Measurements from ENCODE around the gene NECAB2. TPM values are rescaled to one million over a fixed set of nuclear protein-coding genes. Genes with fewer than 3 reads are reported as not detected.

The NECAB2 gene
- total RNA-seq, 4 donors from 2014 or later: not detected

DNA sequence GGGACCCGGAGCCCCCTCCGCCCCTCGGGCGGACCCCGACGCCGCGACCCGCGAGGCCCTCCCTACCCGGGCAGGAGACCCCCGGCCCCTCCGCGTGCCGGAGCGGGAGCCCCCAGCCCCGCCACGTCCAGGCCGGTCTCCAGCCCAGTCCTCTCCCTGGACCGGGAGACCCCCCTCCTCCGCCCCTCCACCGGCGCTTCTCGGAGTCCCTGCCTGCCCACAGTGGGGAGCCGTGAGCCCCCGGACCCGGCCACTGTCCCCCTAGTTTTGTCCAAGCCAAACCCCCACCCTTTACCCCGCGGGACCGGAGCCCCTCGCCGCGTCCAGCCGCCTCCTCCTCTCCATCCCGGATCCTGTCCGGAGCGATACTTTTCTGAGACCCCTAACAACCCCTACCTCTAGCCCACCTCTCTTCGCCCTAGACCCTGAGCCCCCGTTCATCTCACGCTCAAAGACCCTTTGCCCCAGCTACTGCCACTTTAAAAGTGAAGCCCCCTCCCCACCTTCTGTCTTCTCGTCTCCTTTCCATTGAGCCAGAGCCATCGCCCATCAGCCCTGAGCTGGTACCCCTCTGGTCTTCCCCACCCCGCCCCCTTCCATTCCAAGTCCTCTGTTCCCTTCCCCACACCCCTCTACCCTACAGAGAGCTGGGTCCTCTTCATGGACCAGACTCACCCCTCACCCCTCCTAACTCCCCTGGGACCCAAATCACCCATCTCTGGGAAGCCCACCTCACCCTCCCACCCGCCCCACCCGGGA, 1.0 kb downstream of the NECAB2 start:
- H3K4me1 ChIP-seq: no peaks in the 10 kb centered on the region
- intact Hi-C loops (cut with DNase I; ENCODE audit: low total_unique reads) (loop anchor here (5.0 kb wide), 1 partner anchor 218 kb away; the partner anchor contains the start of gene TAF1C), in situ Hi-C loops (cut with MboI; ENCODE audit: low sequenced_read_pairs in 4 of 4) (loop anchor here (10.0 to 25.0 kb wide), 6 partner anchors 93 to 518 kb away; partner anchors contain the start of genes ADAD2 (in 1 of the 4), HSBP1 (in 1 of the 4) and TAF1C (in 1 of the 4))
- H3K4me3 ChIP-seq: no peak overlapping the region
- TF ChIP-seq CTCF (IDR thresholded peaks at IDR 0.05 in 4 of 5, conservative IDR thresholded peaks at IDR 0.05 in 1 of 5) (no peak), POLR2A (IDR thresholded peaks at IDR 0.05) (no peak)
- peaks cover 0 to 7% (median 0%) of the 10 kb centered on the region in 3 donors for H3K27me3 ChIP-seq
- peaks cover 0 to 22% of the 10 kb centered on the region in 2 donors for H3K36me3 ChIP-seq
- DNase-seq (no peak), ATAC-seq (no peak)
- no peak overlapping the region for H3K27ac ChIP-seq
- no peaks in the 10 kb centered on the region for H3K9me3 ChIP-seq

DNA sequence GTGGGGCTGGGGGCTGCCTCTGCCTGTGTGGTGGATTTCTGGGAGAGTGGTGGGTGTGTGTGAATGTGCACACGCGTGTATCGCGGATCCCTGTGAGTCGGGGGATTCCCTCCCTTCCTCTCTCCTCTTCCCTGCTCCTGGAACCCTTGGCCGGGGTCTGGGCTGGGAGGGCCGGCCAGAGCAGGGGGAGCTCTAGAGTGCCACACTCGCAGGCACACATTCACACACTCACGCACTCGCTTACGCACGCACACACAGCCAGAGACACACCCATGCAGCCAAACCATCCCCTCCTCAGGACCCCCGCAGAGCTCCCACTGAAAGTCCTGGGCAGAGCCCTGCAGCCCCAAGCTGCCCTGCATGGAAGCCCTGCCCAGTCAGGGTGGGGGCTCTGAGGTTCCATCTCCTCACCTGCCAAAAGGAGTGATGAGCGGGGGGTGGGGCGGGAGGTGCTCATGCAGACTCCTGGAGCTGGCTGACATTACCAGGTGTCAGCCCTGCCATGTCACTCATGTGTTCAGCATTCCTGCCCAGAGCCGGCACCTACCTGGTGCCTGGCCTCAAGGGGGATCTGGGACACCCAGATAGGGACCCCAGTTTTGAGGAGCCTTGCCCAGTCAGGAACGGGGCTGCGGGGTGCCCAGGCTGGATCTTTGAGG, 1.9 kb downstream of the NECAB2 start:
- in situ Hi-C loops (cut with MboI; ENCODE audit: low sequenced_read_pairs in 4 of 4): loop anchor here (10.0 to 25.0 kb wide), 7 partner anchors 85 to 517 kb away; partner anchors contain the start of genes ADAD2 (in 1 of the 4), HSBP1 (in 1 of the 4) and TAF1C (in 1 of the 4)
- intact Hi-C loops (cut with DNase I; ENCODE audit: low total_unique reads): loop anchor here (5.0 kb wide), 1 partner anchor 217 kb away; the partner anchor contains the start of gene TAF1C
- Histone ChIP-seq H3K27me3 (peaks cover 0 to 7% (median 0%) of the 10 kb centered on the region in 3 donors), H3K36me3 (peaks cover 0 to 14% of the 10 kb centered on the region in 2 donors), H3K4me1 (no peaks in the 10 kb centered on the region), H3K4me3 (no peak overlapping the region), H3K9me3 (no peaks in the 10 kb centered on the region), H3K27ac (no peak overlapping the region)
- no peak for ATAC-seq
- TF ChIP-seq POLR2A (IDR thresholded peaks at IDR 0.05): no peak
- no peak for TF ChIP-seq CTCF (IDR thresholded peaks at IDR 0.05 in 4 of 5, conservative IDR thresholded peaks at IDR 0.05 in 1 of 5)
- DNase-seq: peak in 1 of 2 donors; percentile 9

DNA sequence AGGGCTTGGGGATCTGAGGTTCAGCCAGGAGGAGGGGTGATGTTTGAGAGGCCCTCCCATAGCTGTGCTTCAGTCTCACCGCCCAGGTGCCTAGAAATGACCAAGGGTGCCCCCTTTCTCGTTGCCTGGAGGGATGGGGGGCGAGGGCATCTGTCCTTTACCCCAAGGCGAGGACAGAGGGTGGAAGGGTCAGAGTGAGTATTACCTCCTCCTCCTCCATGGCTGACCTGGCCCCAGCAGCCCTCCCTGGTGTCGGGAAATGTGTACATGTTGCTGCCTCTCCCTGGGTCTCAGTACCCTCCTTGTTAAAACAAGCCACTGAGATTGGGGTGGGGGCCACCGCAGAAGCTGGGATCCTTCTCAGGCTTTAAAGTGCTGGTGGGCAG, 2.4 kb downstream of the NECAB2 start:
- ATAC-seq (no peak), DNase-seq (no peak)
- Histone ChIP-seq H3K9me3 (no peaks in the 10 kb centered on the region), H3K4me3 (no peak overlapping the region), H3K4me1 (no peaks in the 10 kb centered on the region), H3K36me3 (peaks cover 0 to 9% of the 10 kb centered on the region in 2 donors), H3K27me3 (peaks cover 0 to 7% (median 0%) of the 10 kb centered on the region in 3 donors), H3K27ac (no peak overlapping the region)
- in situ Hi-C loops (cut with MboI; ENCODE audit: low sequenced_read_pairs in 4 of 4) (loop anchor here (10.0 to 25.0 kb wide), 6 partner anchors 84 to 517 kb away; partner anchors contain the start of genes ADAD2 (in 1 of the 4), HSBP1 (in 1 of the 4) and TAF1C (in 1 of the 4)), intact Hi-C loops (cut with DNase I; ENCODE audit: low total_unique reads) (no loop called here)
- no peak for TF ChIP-seq CTCF (IDR thresholded peaks at IDR 0.05 in 4 of 5, conservative IDR thresholded peaks at IDR 0.05 in 1 of 5)
- TF ChIP-seq POLR2A (IDR thresholded peaks at IDR 0.05): no peak

- no peak overlapping the region for H3K27ac ChIP-seq
- in situ Hi-C loops (cut with MboI; ENCODE audit: low sequenced_read_pairs in 4 of 4): loop anchor here (10.0 to 25.0 kb wide), 6 partner anchors 83 to 516 kb away; partner anchors contain the start of genes ADAD2 (in 1 of the 4), HSBP1 (in 1 of the 4) and TAF1C (in 1 of the 4)
- no peak for TF ChIP-seq CTCF (IDR thresholded peaks at IDR 0.05 in 4 of 5, conservative IDR thresholded peaks at IDR 0.05 in 1 of 5)
- no peak for TF ChIP-seq POLR2A (IDR thresholded peaks at IDR 0.05)
- no peaks in the 10 kb centered on the region for H3K4me1 ChIP-seq
- peaks cover 0 to 7% (median 0%) of the 10 kb centered on the region in 3 donors for H3K27me3 ChIP-seq
- no peak overlapping the region for H3K4me3 ChIP-seq
- DNase-seq (no peak), ATAC-seq (no peak)
- intact Hi-C loops (cut with DNase I; ENCODE audit: low total_unique reads): no loop called here
- no peaks in the 10 kb centered on the region for H3K9me3 ChIP-seq
- H3K36me3 ChIP-seq: no peaks in the 10 kb centered on the region
These were observed 3.4 kb downstream of the NECAB2 start for GRCh38 chr16:83971165-83972130.
